ENCODE data around the gene TSTD1. TPM values are rescaled to one million over a fixed set of nuclear protein-coding genes. Genes with fewer than 3 reads are reported as not detected.

The TSTD1 gene
- total RNA-seq, 1 experiment from 2014 or later: 116 TPM

DNA sequence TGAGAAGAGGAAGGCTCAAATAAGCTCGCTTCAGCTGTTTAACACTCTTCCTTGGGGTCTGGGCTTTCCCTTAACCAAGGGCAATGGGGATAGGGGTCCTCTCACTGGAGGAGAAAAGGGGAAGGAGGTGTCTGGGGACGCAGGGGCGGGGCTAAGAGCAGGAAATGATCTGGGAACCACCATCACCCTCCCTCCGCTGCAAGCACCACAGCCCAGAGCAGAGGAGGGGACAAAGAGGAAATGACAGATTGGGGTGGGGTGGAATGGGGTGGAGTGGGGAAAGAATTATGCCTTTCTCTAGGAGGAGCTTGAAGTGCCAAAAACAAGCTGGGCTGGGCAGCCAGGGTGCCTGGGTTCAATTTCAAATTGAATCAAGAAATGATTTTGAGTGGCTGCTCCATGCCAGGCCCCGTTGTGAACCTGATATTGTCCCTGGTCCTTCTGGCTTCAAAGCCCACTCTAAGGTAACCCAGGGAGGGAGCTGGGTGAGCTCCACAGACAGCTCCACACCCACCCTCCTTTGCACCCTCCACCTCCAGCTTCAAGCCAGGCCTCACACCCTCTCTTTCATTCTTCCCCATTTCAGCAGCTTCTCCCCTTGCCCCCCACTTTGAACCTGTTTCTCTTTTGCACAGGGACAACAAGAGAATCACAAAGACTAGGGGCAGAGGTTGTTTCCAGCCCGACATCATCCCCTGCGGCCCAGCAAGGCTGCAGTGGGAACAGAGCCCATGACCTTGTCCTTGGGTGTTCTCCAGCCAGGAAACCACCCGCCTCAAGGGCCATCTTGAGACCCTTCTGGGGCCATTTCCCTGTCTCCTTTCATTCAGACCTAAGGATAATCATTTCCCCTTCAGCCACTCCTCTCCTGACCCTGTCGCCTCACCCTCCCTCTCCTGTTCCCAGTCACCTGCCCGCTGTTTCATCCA, 29.8 kb upstream of the TSTD1 start:
- Histone ChIP-seq H3K27me3 (ENCODE audit: insufficient read depth, low read length) (no peaks in the 10 kb centered on the region), H3K9ac (ENCODE audit: low read length) (no peak overlapping the region), H3K36me3 (ENCODE audit: control insufficient read depth in 1 of 2, insufficient read depth in 2 of 2, low read length in 2 of 2) (no peaks in the 10 kb centered on the region), H3K27ac (ENCODE audit: low read depth, low read length) (no peak overlapping the region), H3K9me3 (ENCODE audit: control insufficient read depth in 1 of 2, insufficient read depth in 1 of 2, low read depth in 1 of 2, low read length in 2 of 2) (no peaks in the 10 kb centered on the region), H4K20me1 (ENCODE audit: insufficient read depth) (no peaks in the 10 kb centered on the region), H3K4me1 (ENCODE audit: control insufficient read depth in 1 of 2, insufficient read depth in 2 of 2, low read length in 2 of 2) (peaks cover 0 to 22% of the 10 kb centered on the region in 2 experiments; a peak in 1 of 4 replicates), H3K9me2 (ENCODE audit: insufficient read depth) (no peaks in the 10 kb centered on the region), H3K4me2 (ENCODE audit: low read length) (no peak overlapping the region), H3K79me2 (ENCODE audit: insufficient read depth, low read length) (no peaks in the 10 kb centered on the region), H2AFZ (ENCODE audit: low read depth, low read length, poor library complexity, severe bottlenecking) (no peak overlapping the region), H3K4me3 (replicated peaks in 1 of 2; ENCODE audit: low read depth in 1 of 2, low read length in 2 of 2) (no peak overlapping the region)
- RAD21 ChIA-PET (ENCODE audit: low non-redundant PET in 1 of 2, low total read pairs in 2 of 2, uncharacterized antibody in 2 of 2, unreplicated experiment in 2 of 2): no interaction called here
- no peak for TF ChIP-seq EGR1 (IDR thresholded peaks at IDR 0.05; ENCODE audit: low read depth)
- TF ChIP-seq POLR2A (IDR thresholded peaks at IDR 0.05; ENCODE audit: borderline replicate concordance, extremely low read depth, insufficient read depth, insufficient read length): no peak
- TF ChIP-seq YY1 (IDR thresholded peaks at IDR 0.05; ENCODE audit: extremely low read depth, insufficient replicate concordance, low read depth, low read length): no peak
- TF ChIP-seq, protein P1, sequence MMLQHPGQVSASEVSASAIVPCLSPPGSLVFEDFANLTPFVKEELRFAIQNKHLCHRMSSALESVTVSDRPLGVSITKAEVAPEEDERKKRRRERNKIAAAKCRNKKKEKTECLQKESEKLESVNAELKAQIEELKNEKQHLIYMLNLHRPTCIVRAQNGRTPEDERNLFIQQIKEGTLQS (IDR thresholded peaks at IDR 0.05): no peak
- no peak for TF ChIP-seq POLR2AphosphoS5 (IDR thresholded peaks at IDR 0.05; ENCODE audit: low read depth, low read length)
- no peak for TF ChIP-seq JUND (IDR thresholded peaks at IDR 0.05)
- no peak for TF ChIP-seq ZNF274 (IDR thresholded peaks at IDR 0.05; ENCODE audit: low read depth, low read length)
- no peak for TF ChIP-seq RAD21 (IDR thresholded peaks at IDR 0.05; ENCODE audit: low read depth)
- no peak for TF ChIP-seq SIN3A (IDR thresholded peaks at IDR 0.05; ENCODE audit: low read depth)
- TF ChIP-seq, protein P2, sequence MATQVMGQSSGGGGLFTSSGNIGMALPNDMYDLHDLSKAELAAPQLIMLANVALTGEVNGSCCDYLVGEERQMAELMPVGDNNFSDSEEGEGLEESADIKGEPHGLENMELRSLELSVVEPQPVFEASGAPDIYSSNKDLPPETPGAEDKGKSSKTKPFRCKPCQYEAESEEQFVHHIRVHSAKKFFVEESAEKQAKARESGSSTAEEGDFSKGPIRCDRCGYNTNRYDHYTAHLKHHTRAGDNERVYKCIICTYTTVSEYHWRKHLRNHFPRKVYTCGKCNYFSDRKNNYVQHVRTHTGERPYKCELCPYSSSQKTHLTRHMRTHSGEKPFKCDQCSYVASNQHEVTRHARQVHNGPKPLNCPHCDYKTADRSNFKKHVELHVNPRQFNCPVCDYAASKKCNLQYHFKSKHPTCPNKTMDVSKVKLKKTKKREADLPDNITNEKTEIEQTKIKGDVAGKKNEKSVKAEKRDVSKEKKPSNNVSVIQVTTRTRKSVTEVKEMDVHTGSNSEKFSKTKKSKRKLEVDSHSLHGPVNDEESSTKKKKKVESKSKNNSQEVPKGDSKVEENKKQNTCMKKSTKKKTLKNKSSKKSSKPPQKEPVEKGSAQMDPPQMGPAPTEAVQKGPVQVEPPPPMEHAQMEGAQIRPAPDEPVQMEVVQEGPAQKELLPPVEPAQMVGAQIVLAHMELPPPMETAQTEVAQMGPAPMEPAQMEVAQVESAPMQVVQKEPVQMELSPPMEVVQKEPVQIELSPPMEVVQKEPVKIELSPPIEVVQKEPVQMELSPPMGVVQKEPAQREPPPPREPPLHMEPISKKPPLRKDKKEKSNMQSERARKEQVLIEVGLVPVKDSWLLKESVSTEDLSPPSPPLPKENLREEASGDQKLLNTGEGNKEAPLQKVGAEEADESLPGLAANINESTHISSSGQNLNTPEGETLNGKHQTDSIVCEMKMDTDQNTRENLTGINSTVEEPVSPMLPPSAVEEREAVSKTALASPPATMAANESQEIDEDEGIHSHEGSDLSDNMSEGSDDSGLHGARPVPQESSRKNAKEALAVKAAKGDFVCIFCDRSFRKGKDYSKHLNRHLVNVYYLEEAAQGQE (IDR thresholded peaks at IDR 0.05; ENCODE audit: low read depth): no peak
- TF ChIP-seq, protein P3, sequence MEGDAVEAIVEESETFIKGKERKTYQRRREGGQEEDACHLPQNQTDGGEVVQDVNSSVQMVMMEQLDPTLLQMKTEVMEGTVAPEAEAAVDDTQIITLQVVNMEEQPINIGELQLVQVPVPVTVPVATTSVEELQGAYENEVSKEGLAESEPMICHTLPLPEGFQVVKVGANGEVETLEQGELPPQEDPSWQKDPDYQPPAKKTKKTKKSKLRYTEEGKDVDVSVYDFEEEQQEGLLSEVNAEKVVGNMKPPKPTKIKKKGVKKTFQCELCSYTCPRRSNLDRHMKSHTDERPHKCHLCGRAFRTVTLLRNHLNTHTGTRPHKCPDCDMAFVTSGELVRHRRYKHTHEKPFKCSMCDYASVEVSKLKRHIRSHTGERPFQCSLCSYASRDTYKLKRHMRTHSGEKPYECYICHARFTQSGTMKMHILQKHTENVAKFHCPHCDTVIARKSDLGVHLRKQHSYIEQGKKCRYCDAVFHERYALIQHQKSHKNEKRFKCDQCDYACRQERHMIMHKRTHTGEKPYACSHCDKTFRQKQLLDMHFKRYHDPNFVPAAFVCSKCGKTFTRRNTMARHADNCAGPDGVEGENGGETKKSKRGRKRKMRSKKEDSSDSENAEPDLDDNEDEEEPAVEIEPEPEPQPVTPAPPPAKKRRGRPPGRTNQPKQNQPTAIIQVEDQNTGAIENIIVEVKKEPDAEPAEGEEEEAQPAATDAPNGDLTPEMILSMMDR (IDR thresholded peaks at IDR 0.05 in 2 of 3, conservative IDR thresholded peaks at IDR 0.05 in 1 of 3; ENCODE audit: borderline replicate concordance in 1 of 3, insufficient read depth in 1 of 3, low read depth in 2 of 3, low read length in 2 of 3): no peak
- no peak for TF ChIP-seq EZH2 (IDR thresholded peaks at IDR 0.05)
- no peak for TF ChIP-seq ELF1 (IDR thresholded peaks at IDR 0.05; ENCODE audit: borderline replicate concordance, low read depth)
- no peak for TF ChIP-seq FOSL1 (IDR thresholded peaks at IDR 0.05; ENCODE audit: low read depth)
- no peak for TF ChIP-seq CBX3 (IDR thresholded peaks at IDR 0.05; ENCODE audit: low read depth)
- no peak for TF ChIP-seq ZFX (IDR thresholded peaks at IDR 0.05)
- TF ChIP-seq SP1 (IDR thresholded peaks at IDR 0.05; ENCODE audit: low read depth): no peak
- no peak for TF ChIP-seq SRF (IDR thresholded peaks at IDR 0.05; ENCODE audit: low read depth)
- no peak for TF ChIP-seq CEBPB (IDR thresholded peaks at IDR 0.05; ENCODE audit: low read depth)
- CTCF ChIA-PET: no interaction called here
- intact Hi-C loops (cut with micrococcal nuclease): no loop called here
- POLR2A ChIA-PET: no interaction called here
- ATAC-seq (peak; percentile 39; the same call in 1 of the 2 replicates), DNase-seq (ENCODE audit: low read depth, low spot score) (no peak)
- no TSS peak for BruUV-seq (replicated peaks)
